ENCODE data around the gene ZNF764.

The ZNF764 gene

GRCh38 chr16:30557957-30558788, at the start of gene ZNF764:
TSS of gene ZNF764 (minus strand) at chr16:30558374. CDS start at chr16:30558182, 192 bp downstream.
- peak within 1 kb of the TSS; percentile 88 to 96 (median 94) for H3K27ac ChIP-seq
- peaks cover 22 to 34% (median 29%) of the 10 kb centered on the region in 11 experiments for H3K36me3 ChIP-seq
- peak within 1 kb of the TSS; percentile 73 to 96 (median 90) for H3K4me3 ChIP-seq
- H3K4me1 ChIP-seq: peaks cover 48 to 80% (median 66%) of the 10 kb centered on the region in 10 experiments
- peak within 1 kb of the TSS; percentile 84 to 98 (median 96) for H3K4me2 ChIP-seq
- no peaks in the 10 kb centered on the region for H3K9me3 ChIP-seq (replicated peaks in 1 of 11)
- peaks cover 8 to 40% (median 31%) of the 10 kb centered on the region in 11 experiments; a peak in 21 of 22 replicates for H3K27me3 ChIP-seq
- H3K9ac ChIP-seq: peak within 1 kb of the TSS; percentile 88 to 98 (median 96)
- TF ChIP-seq Cebpa-rat (IDR thresholded peaks at IDR 0.05): no peak
- H4K20me1 ChIP-seq: peaks cover 0 to 20% (median 0%) of the 10 kb centered on the region in 11 experiments; a peak in 7 of 22 replicates

GRCh38 chr16:30606004-30606403, 47.8 kb upstream of the ZNF764 start:
- H3K9me3 ChIP-seq (replicated peaks in 1 of 11): no peaks in the 10 kb centered on the region
- peaks cover 40 to 77% (median 69%) of the 10 kb centered on the region in 11 experiments for H3K36me3 ChIP-seq

GRCh38 chr16:30605158-30605557, 47.0 kb upstream of the ZNF764 start:
- H3K4me1 ChIP-seq: peaks cover 12 to 75% (median 34%) of the 10 kb centered on the region in 10 experiments
- peak overlapping the region in 2 of 11 experiments; percentile 15 to 36; a peak in 2 of 22 replicates for H3K27ac ChIP-seq
- H3K4me2 ChIP-seq: peak overlapping the region in 3 of 11 experiments; percentile 38 to 87 (median 79); a peak in 6 of 22 replicates
- no peaks in the 10 kb centered on the region for H3K9me3 ChIP-seq (replicated peaks in 1 of 11)
- H3K4me3 ChIP-seq: no peak overlapping the region
- H3K27me3 ChIP-seq: no peaks in the 10 kb centered on the region
- no peak for TF ChIP-seq Cebpa-rat (IDR thresholded peaks at IDR 0.05)
- H3K9ac ChIP-seq: peak overlapping the region in 3 of 11 experiments; percentile 9 to 39 (median 38); a peak in 3 of 22 replicates
- peaks cover 40 to 84% (median 69%) of the 10 kb centered on the region in 11 experiments for H3K36me3 ChIP-seq
- H4K20me1 ChIP-seq: peaks cover 0 to 32% (median 17%) of the 10 kb centered on the region in 11 experiments; a peak in 11 of 22 replicates

More at GRCh38 chr16:30606004-30606403, 47.8 kb upstream of the ZNF764 start:
- peak overlapping the region in 2 of 11 experiments; percentile 9 to 39; a peak in 1 of 22 replicates for H3K9ac ChIP-seq
- H3K4me1 ChIP-seq: peaks cover 18 to 81% (median 40%) of the 10 kb centered on the region in 10 experiments
- no peak for TF ChIP-seq Cebpa-rat (IDR thresholded peaks at IDR 0.05)
- H3K27ac ChIP-seq: 0 out of 22 replicates have a peak overlapping the region, but pooled peaks of 1 of the 11 experiments have one; percentile 36
- H3K4me3 ChIP-seq: no peak overlapping the region
- H4K20me1 ChIP-seq: peaks cover 0 to 32% (median 17%) of the 10 kb centered on the region in 11 experiments; a peak in 11 of 22 replicates
- peak overlapping the region in 3 of 11 experiments; percentile 38 to 87 (median 79); a peak in 5 of 22 replicates for H3K4me2 ChIP-seq
- H3K27me3 ChIP-seq: no peaks in the 10 kb centered on the region

GRCh38 chr16:30604316-30604947, 46.3 kb upstream of the ZNF764 start:
- H3K4me2 ChIP-seq: peak overlapping the region in 3 of 11 experiments; percentile 78 to 87 (median 79); a peak in 5 of 22 replicates
- H3K9ac ChIP-seq: peak overlapping the region in 1 of 11 experiments; percentile 39; a peak in 3 of 22 replicates
- H3K9me3 ChIP-seq (replicated peaks in 1 of 11): no peaks in the 10 kb centered on the region
- H3K27me3 ChIP-seq: no peaks in the 10 kb centered on the region
- peaks cover 40 to 84% (median 69%) of the 10 kb centered on the region in 11 experiments for H3K36me3 ChIP-seq
- peaks cover 11 to 75% (median 34%) of the 10 kb centered on the region in 10 experiments for H3K4me1 ChIP-seq
- H3K4me3 ChIP-seq: no peak overlapping the region
- peak overlapping the region in 1 of 11 experiments; percentile 15; a peak in 2 of 22 replicates for H3K27ac ChIP-seq
- peaks cover 0 to 32% (median 17%) of the 10 kb centered on the region in 11 experiments; a peak in 11 of 22 replicates for H4K20me1 ChIP-seq
- TF ChIP-seq Cebpa-rat (IDR thresholded peaks at IDR 0.05): no peak

- H3K36me3 ChIP-seq: peaks cover 40 to 84% (median 69%) of the 10 kb centered on the region in 11 experiments
Observed at GRCh38 chr16:30603945-30604315, 45.8 kb upstream of the ZNF764 start.

GRCh38 chr16:30602616-30603277, 44.6 kb upstream of the ZNF764 start:
- peaks cover 0 to 32% (median 17%) of the 10 kb centered on the region in 11 experiments; a peak in 11 of 22 replicates for H4K20me1 ChIP-seq
- H3K36me3 ChIP-seq: peaks cover 37 to 74% (median 60%) of the 10 kb centered on the region in 11 experiments
- no peaks in the 10 kb centered on the region for H3K27me3 ChIP-seq
- peak overlapping the region in 6 of 11 experiments; percentile 28 to 87 (median 64); a peak in 11 of 22 replicates for H3K4me2 ChIP-seq
- no peaks in the 10 kb centered on the region for H3K9me3 ChIP-seq (replicated peaks in 1 of 11)
- peak overlapping the region in 4 of 11 experiments; percentile 2 to 46 (median 26); a peak in 6 of 22 replicates for H3K27ac ChIP-seq
- no peak for TF ChIP-seq Cebpa-rat (IDR thresholded peaks at IDR 0.05)
- no peak overlapping the region for H3K4me3 ChIP-seq
- H3K9ac ChIP-seq: peak overlapping the region in 2 of 11 experiments; percentile 13 to 46; a peak in 3 of 22 replicates
- peaks cover 0 to 64% (median 24%) of the 10 kb centered on the region in 10 experiments; a peak in 15 of 20 replicates for H3K4me1 ChIP-seq

More at GRCh38 chr16:30603945-30604315, 45.8 kb upstream of the ZNF764 start:
- H3K4me3 ChIP-seq: no peak overlapping the region
- H3K9me3 ChIP-seq (replicated peaks in 1 of 11): no peaks in the 10 kb centered on the region
- TF ChIP-seq Cebpa-rat (IDR thresholded peaks at IDR 0.05): no peak
- H3K4me2 ChIP-seq: peak overlapping the region in 5 of 11 experiments; percentile 29 to 87 (median 78); a peak in 8 of 22 replicates
- H3K27ac ChIP-seq: 0 out of 22 replicates have a peak overlapping the region, but pooled peaks of 1 of the 11 experiments have one; percentile 14
- H3K4me1 ChIP-seq: peaks cover 6 to 70% (median 30%) of the 10 kb centered on the region in 10 experiments
- no peak overlapping the region for H3K9ac ChIP-seq
- H3K27me3 ChIP-seq: no peaks in the 10 kb centered on the region
- peaks cover 0 to 32% (median 17%) of the 10 kb centered on the region in 11 experiments; a peak in 11 of 22 replicates for H4K20me1 ChIP-seq

- Histone ChIP-seq H3K4me1 (peaks cover 0 to 58% (median 22%) of the 10 kb centered on the region in 10 experiments; a peak in 14 of 20 replicates), H4K20me1 (peaks cover 0 to 32% (median 17%) of the 10 kb centered on the region in 11 experiments; a peak in 11 of 22 replicates), H3K36me3 (peaks cover 31 to 66% (median 53%) of the 10 kb centered on the region in 11 experiments), H3K27me3 (no peaks in the 10 kb centered on the region), H3K9me3 (replicated peaks in 1 of 11) (no peaks in the 10 kb centered on the region), H3K4me3 (no peak overlapping the region), H3K27ac (peak overlapping the region in 2 of 11 experiments; percentile 37 to 46; a peak in 3 of 22 replicates), H3K4me2 (peak overlapping the region in 4 of 11 experiments; percentile 50 to 87 (median 78); a peak in 8 of 22 replicates), H3K9ac (no peak overlapping the region)
- no peak for TF ChIP-seq Cebpa-rat (IDR thresholded peaks at IDR 0.05)
Observed at GRCh38 chr16:30601966-30602365, 43.8 kb upstream of the ZNF764 start.
